Activated T-helper 1 cell treated with anti-CD3 and anti-CD28 coated beads, Interleukin-2, amount 50 U/mL, for 16 hours (primary cell): ENCODE data around the gene SNX18.
"Not testable (repeated sequence)": the region's sequence is repeated elsewhere in the genome, so short reads cannot be mapped to it uniquely, and the experiment has no call there.

Source experiments
- DNase-seq, 2 donors: peaks; one replicate each; pipeline ENCODE4 v3.0.0-alpha.2; 2020; ENCODE audit warnings: low read depth in 1 of 2, low spot score in 1 of 2

The SNX18 gene

GRCh38 chr5:54518818-54519508 lies 1.4 kb downstream of the SNX18 start:
- DNase-seq = no peak

GRCh38 chr5:54519509-54519876 lies 1.9 kb downstream of the SNX18 start:
- DNase-seq = no peak

- DNase-seq = no peak
Observed at GRCh38 chr5:54520438-54520846, 2.9 kb downstream of the SNX18 start.

- no peak for DNase-seq
Observed at GRCh38 chr5:54520940-54521339, 3.4 kb downstream of the SNX18 start.

- no peak for DNase-seq
Observed at GRCh38 chr5:54521856-54522479, 4.4 kb downstream of the SNX18 start.

GRCh38 chr5:54523534-54523933 lies 6.0 kb downstream of the SNX18 start:
- no peak for DNase-seq

GRCh38 chr5:54524082-54524481 lies 6.5 kb downstream of the SNX18 start:
- DNase-seq = no peak

GRCh38 chr5:54524704-54525103 lies 7.1 kb downstream of the SNX18 start:
- no peak for DNase-seq

GRCh38 chr5:54525261-54525660 lies 7.7 kb downstream of the SNX18 start:
- DNase-seq = no peak

- no peak for DNase-seq
Observed at GRCh38 chr5:54525692-54526091, 8.1 kb downstream of the SNX18 start.

GRCh38 chr5:54526604-54527288 lies 9.2 kb downstream of the SNX18 start:
- DNase-seq = no peak

GRCh38 chr5:54528633-54529209 lies 11.2 kb downstream of the SNX18 start:
- DNase-seq = no peak

- no peak for DNase-seq
Observed at GRCh38 chr5:54529565-54529964, 12.0 kb downstream of the SNX18 start.

- DNase-seq = no peak
Observed at GRCh38 chr5:54531546-54531945, 14.0 kb downstream of the SNX18 start.

GRCh38 chr5:54533541-54534190 lies 16.1 kb downstream of the SNX18 start:
- DNase-seq = no peak

- DNase-seq = no peak
Observed at GRCh38 chr5:54534191-54535004, 16.8 kb downstream of the SNX18 start.

GRCh38 chr5:54535149-54535844 lies 17.7 kb downstream of the SNX18 start:
- DNase-seq = no peak

- not testable (repeated sequence) for DNase-seq
Observed at GRCh38 chr5:54536375-54536774, 18.8 kb downstream of the SNX18 start.

GRCh38 chr5:54536861-54537260 lies 19.3 kb downstream of the SNX18 start:
- not testable (repeated sequence) for DNase-seq

GRCh38 chr5:54537725-54538124 lies 20.2 kb downstream of the SNX18 start:
- no peak for DNase-seq
